Stomach (tissue), 9 donors: Measurements from ENCODE around the gene GPATCH2. TPM values are rescaled to one million over a fixed set of nuclear protein-coding genes. Genes with fewer than 3 reads are reported as not detected.

Experiments used
- DNase-seq, 2 donors: peaks; one replicate each; pipeline versions ENCODE4 v3.0.0 to v3.0.0-alpha.2; 2013 to 2019
- H3K27ac ChIP-seq, 5 donors: fragments of 200-600 bp in 4 of 5; sonication (generic) in 4 of 5; one replicate each; pipeline ENCODE4 v1.5.1; 2013 to 2019; ENCODE audit warnings: mild to moderate bottlenecking in 1 of 5, moderate library complexity in 1 of 5
- H3K27me3 ChIP-seq, 3 donors: fragments of 200-600 bp; sonication (generic); one replicate each; pipeline ENCODE4 v1.5.1; 2017 to 2019; ENCODE audit warnings: mixed run types in 1 of 3
- H3K36me3 ChIP-seq, 4 donors: fragments of 200-600 bp; sonication (generic); 1 replicate in 3 of 4; 2 replicates in 1 of 4; pipeline ENCODE4 v1.5.1; 2016 to 2019
- H3K4me1 ChIP-seq, 4 donors: fragments of 200-600 bp; sonication (generic); one replicate each; pipeline ENCODE4 v1.5.1; 2016 to 2019
- H3K4me3 ChIP-seq, 4 donors: fragments of 200-600 bp; sonication (generic) in 3 of 4; one replicate each; pipeline ENCODE4 v1.5.1; 2016 to 2019; ENCODE audit warnings: mild to moderate bottlenecking in 1 of 4
- H3K9me3 ChIP-seq, 4 donors: fragments of 200-600 bp; sonication (generic); one replicate each; pipeline ENCODE4 v1.5.1; 2016 to 2019
- CTCF ChIP-seq, 7 experiments: fragments of 450-650 bp in 4 of 7; fragments of 200-600 bp in 3 of 7; sonication (generic) in 3 of 7; IDR thresholded peaks; one replicate each; pipeline ENCODE4 v1.5.1; 2016 to 2019; ENCODE audit warnings: antibody characterized with exemption in 7 of 7, control low read depth in 2 of 7, mild to moderate bottlenecking in 1 of 7
- EP300 ChIP-seq: sonication (generic); formaldehyde crosslinking; IDR thresholded peaks from one replicate; pipeline ENCODE4 v1.6.1; 2017; ENCODE audit warnings: antibody characterized with exemption
- POLR2A ChIP-seq, 4 donors: fragments of 450-650 bp; IDR thresholded peaks; one replicate each; pipeline ENCODE4 v1.6.1; 2016; ENCODE audit warnings: antibody characterized with exemption in 4 of 4, control low read depth in 2 of 4, mild to moderate bottlenecking in 1 of 4, moderate library complexity in 1 of 4
- POLR2AphosphoS5 ChIP-seq, 3 donors: sonication (generic); formaldehyde crosslinking; IDR thresholded peaks; one replicate each; pipeline ENCODE4 v1.6.1; 2016; ENCODE audit warnings: antibody characterized with exemption in 3 of 3
- WGBS, 5 donors: extraction: QIAGEN DNeasy Blood & Tissue Kit in 3 of 5; methylation state at CpG; one replicate each; pipeline versions ENCODE4 v1.1.5 to v1.1.7; 2013 to 2018; 5-methylcytosine and 5-hydroxymethylcytosine counted together
- intact Hi-C: fragments of 100-400 bp; cut with DNase I; formaldehyde crosslinking; loops from one replicate; pipeline ENCODE4 v1.15.1; 2023; ENCODE audit warnings: low total_unique reads
- polyA plus RNA-seq, 3 donors: library from polyadenylated mRNA; stranded (reverse); fragments of 200-250 nt; gene quantifications; one replicate each; pipeline ENCODE4 v1.2.3, GENCODE V29; 2013
- total RNA-seq, 5 donors: library from RNA; depleted of rRNA; stranded (reverse); fragments of >200 nt; gene quantifications; one replicate each; pipeline versions ENCODE4 v1.1.0 to v1.2.3, GENCODE V29; 2014 to 2016
- donor health status: healthy with polysubstance abuse.
- donor health status: Bipolar disorder and iron deficiency.
- donor health status: healthy.

Gene GPATCH2
- total and polyA plus RNA-seq, 8 donors: 2.4 to 42.8 (median 13.4) TPM

DNA sequence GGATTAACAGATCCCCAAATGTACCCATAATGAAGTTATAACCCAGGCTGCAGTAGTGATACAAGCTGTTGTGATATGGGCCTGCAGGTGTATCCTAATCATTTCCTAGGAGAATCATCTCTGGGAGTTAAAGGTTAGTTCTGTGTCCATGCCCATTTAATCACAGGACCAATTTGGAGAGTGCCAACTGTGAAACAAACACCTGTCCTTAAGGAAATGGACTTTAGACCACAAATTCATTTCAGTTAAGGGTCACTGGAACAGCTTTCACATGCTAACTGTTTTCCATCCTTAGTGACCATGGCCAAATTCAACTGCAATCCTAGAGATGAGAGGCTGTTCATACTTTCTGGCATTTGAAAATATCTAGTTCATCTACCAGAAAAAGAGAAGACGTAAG lies 160.9 kb downstream of the GPATCH2 start:
- H3K4me3 ChIP-seq: no peak overlapping the region
- H3K27me3 ChIP-seq: no peaks in the 10 kb centered on the region
- intact Hi-C loops: no loop called here
- 67 to 93% (median 87%) methylated on average over 1 of the region's 1 CpG for WGBS, 5 donors
- peaks cover 3 to 21% (median 12%) of the 10 kb centered on the region in 4 donors for H3K9me3 ChIP-seq
- DNase-seq: no peak
- TF ChIP-seq EP300: no peak
- no peak for TF ChIP-seq POLR2AphosphoS5 (IDR thresholded peaks at IDR 0.05)
- no peak for TF ChIP-seq CTCF (IDR thresholded peaks at IDR 0.05)
- TF ChIP-seq POLR2A (IDR thresholded peaks at IDR 0.05): no peak
- H3K36me3 ChIP-seq: peaks cover 0 to 11% (median 2%) of the 10 kb centered on the region in 4 donors
- H3K4me1 ChIP-seq: no peaks in the 10 kb centered on the region
- H3K27ac ChIP-seq: no peak overlapping the region

DNA sequence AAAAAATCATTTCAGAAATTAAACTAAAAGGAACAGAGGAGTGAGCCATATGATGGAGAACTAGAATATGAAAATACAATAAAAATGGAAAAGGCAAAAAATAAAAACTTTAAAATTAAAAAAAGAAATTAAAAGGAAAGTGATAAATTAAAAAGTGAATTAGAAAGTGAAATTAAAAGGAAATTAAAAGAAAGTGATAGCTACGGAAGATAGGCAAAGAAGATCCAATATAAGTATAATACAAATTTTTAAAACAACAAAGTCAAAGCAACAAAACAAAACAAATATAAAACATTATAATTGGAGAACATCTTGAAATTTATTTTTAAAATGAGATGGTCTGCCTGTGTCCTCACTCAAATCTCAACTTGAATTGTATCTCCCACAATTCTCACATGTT lies 165.8 kb downstream of the GPATCH2 start:
- peaks cover 3 to 25% (median 12%) of the 10 kb centered on the region in 4 donors for H3K9me3 ChIP-seq
- no peaks in the 10 kb centered on the region for H3K27me3 ChIP-seq
- 96 to 100% (median 98%) methylated on average over 1 of the region's 1 CpG for WGBS, 5 donors
- DNase-seq: no peak
- no peak overlapping the region for H3K4me3 ChIP-seq
- peaks cover 0 to 11% (median 0%) of the 10 kb centered on the region in 4 donors for H3K36me3 ChIP-seq
- no peak overlapping the region for H3K27ac ChIP-seq
- TF ChIP-seq EP300 (no peak), POLR2A (IDR thresholded peaks at IDR 0.05) (no peak), POLR2AphosphoS5 (IDR thresholded peaks at IDR 0.05) (no peak), CTCF (IDR thresholded peaks at IDR 0.05) (no peak)
- intact Hi-C loops: no loop called here
- no peaks in the 10 kb centered on the region for H3K4me1 ChIP-seq

DNA sequence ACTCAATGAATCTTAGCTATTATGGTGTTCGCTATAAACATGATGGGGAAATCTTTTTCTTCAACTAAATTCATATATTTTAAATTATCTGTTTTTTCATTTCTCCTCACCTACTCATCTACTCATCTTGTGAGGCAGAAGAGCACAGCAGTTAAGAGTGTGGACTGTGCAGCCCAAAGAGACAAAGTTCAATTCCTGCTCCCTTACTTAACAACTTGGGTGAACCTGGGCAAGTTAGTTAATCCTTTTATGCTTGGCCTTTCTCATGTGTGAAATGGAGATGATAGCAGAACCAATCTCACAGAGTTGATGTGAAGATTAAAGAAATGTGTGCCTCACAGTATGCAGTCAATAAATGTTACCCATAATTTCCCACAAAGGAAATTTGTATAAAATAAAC lies 168.2 kb downstream of the GPATCH2 start:
- intact Hi-C loops: no loop called here
- 93 to 98% (median 95%) methylated on average over 1 of the region's 1 CpG for WGBS, 5 donors

DNA sequence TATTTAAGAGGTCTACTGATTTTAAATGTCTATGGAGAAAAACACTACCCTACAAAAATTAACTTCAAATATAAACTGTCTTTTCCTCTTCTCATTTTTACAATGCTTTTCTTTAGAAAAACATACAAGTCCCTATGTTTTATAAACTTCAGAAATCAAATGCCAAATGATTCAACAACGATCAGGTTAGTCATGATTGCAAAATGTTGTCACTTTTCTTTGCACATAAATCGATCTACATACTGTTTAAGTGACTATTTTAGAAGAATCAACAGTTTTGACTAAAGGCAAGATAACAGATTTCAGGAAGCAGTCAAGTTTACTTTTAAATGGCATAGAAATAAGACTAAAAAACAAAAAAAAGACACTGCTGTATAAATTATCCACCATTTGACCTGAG lies 168.7 kb downstream of the GPATCH2 start:
- intact Hi-C loops: no loop called here
- 59 to 72% (median 62%) methylated on average over 2 of the region's 2 CpGs for WGBS, 5 donors

More for the DNA sequence above, 168.2 kb downstream of the GPATCH2 start:
- no peaks in the 10 kb centered on the region for H3K4me1 ChIP-seq
- H3K36me3 ChIP-seq: peaks cover 0 to 11% (median 0%) of the 10 kb centered on the region in 4 donors
- H3K27me3 ChIP-seq: no peaks in the 10 kb centered on the region
- no peak overlapping the region for H3K4me3 ChIP-seq
- no peak for DNase-seq
- TF ChIP-seq POLR2AphosphoS5 (IDR thresholded peaks at IDR 0.05) (no peak), POLR2A (IDR thresholded peaks at IDR 0.05) (no peak), EP300 (no peak), CTCF (IDR thresholded peaks at IDR 0.05) (no peak)
- H3K9me3 ChIP-seq: peaks cover 3 to 25% (median 12%) of the 10 kb centered on the region in 4 donors
- H3K27ac ChIP-seq: no peak overlapping the region

More for the DNA sequence above, 168.7 kb downstream of the GPATCH2 start:
- DNase-seq: no peak
- peaks cover 3 to 25% (median 12%) of the 10 kb centered on the region in 4 donors for H3K9me3 ChIP-seq
- peaks cover 0 to 11% (median 0%) of the 10 kb centered on the region in 4 donors for H3K36me3 ChIP-seq
- H3K4me1 ChIP-seq: no peaks in the 10 kb centered on the region
- TF ChIP-seq POLR2AphosphoS5 (IDR thresholded peaks at IDR 0.05) (no peak), CTCF (IDR thresholded peaks at IDR 0.05) (no peak), POLR2A (IDR thresholded peaks at IDR 0.05) (no peak)
- no peaks in the 10 kb centered on the region for H3K27me3 ChIP-seq
- H3K27ac ChIP-seq: no peak overlapping the region
- no peak overlapping the region for H3K4me3 ChIP-seq
